ENCODE results near the gene EXOC2.
"Not testable (repeated sequence)": the region's sequence is repeated elsewhere in the genome, so short reads cannot be mapped to it uniquely, and the experiment has no call there.

EXOC2 gene

GRCh38 chr6:583635-584034 lies 109.3 kb downstream of the EXOC2 start:
- DNase-seq (ENCODE audit: low spot score), result no peak

GRCh38 chr6:583116-583515 lies 109.8 kb downstream of the EXOC2 start:
- peak; percentile 2 for DNase-seq (ENCODE audit: low spot score)

GRCh38 chr6:582370-582769 lies 110.6 kb downstream of the EXOC2 start:
- DNase-seq (ENCODE audit: low spot score), result peak; percentile 21

- DNase-seq (ENCODE audit: low spot score), result peak; percentile 21
Observed at GRCh38 chr6:579339-579738, 113.6 kb downstream of the EXOC2 start.

GRCh38 chr6:572596-573265 lies 120.2 kb downstream of the EXOC2 start:
- no peak for DNase-seq (ENCODE audit: low spot score)

GRCh38 chr6:571892-572291 lies 121.0 kb downstream of the EXOC2 start:
- no peak for DNase-seq (ENCODE audit: low spot score)

GRCh38 chr6:570825-571224 lies 122.1 kb downstream of the EXOC2 start:
- DNase-seq (ENCODE audit: low spot score), result no peak

- no peak for DNase-seq (ENCODE audit: low spot score)
Observed at GRCh38 chr6:568954-569523, 123.9 kb downstream of the EXOC2 start.

- DNase-seq (ENCODE audit: low spot score), result no peak
Observed at GRCh38 chr6:568085-568484, 124.9 kb downstream of the EXOC2 start.

- no peak for DNase-seq (ENCODE audit: low spot score)
Observed at GRCh38 chr6:563863-564262, 129.1 kb downstream of the EXOC2 start.

GRCh38 chr6:562052-562676 lies 130.8 kb downstream of the EXOC2 start:
- no peak for DNase-seq (ENCODE audit: low spot score)

- not testable (repeated sequence) for DNase-seq (ENCODE audit: low spot score)
Observed at GRCh38 chr6:561335-561734, 131.6 kb downstream of the EXOC2 start.

GRCh38 chr6:558959-559358 lies 134.0 kb downstream of the EXOC2 start:
- DNase-seq (ENCODE audit: low spot score), result no peak

- no peak for DNase-seq (ENCODE audit: low spot score)
Observed at GRCh38 chr6:558089-558488, 134.8 kb downstream of the EXOC2 start.

GRCh38 chr6:551829-552350 lies 141.0 kb downstream of the EXOC2 start:
- DNase-seq (ENCODE audit: low spot score), result no peak

- DNase-seq (ENCODE audit: low spot score), result no peak
Observed at GRCh38 chr6:551405-551804, 141.5 kb downstream of the EXOC2 start.

- no peak for DNase-seq (ENCODE audit: low spot score)
Observed at GRCh38 chr6:549906-550305, 143.0 kb downstream of the EXOC2 start.

- no peak for DNase-seq (ENCODE audit: low spot score)
Observed at GRCh38 chr6:548517-548916, 144.4 kb downstream of the EXOC2 start.

GRCh38 chr6:548091-548490 lies 144.8 kb downstream of the EXOC2 start:
- no peak for DNase-seq (ENCODE audit: low spot score)

- DNase-seq (ENCODE audit: low spot score), result no peak
Observed at GRCh38 chr6:540490-540889, 152.4 kb downstream of the EXOC2 start.

- no peak for DNase-seq (ENCODE audit: low spot score)
Observed at GRCh38 chr6:537114-537513, 155.8 kb downstream of the EXOC2 start.

GRCh38 chr6:530425-530824 lies 162.5 kb downstream of the EXOC2 start:
- no peak for DNase-seq (ENCODE audit: low spot score)

- no peak for DNase-seq (ENCODE audit: low spot score)
Observed at GRCh38 chr6:528989-529388, 163.9 kb downstream of the EXOC2 start.
